NCI-H187 (cell line): ENCODE results near the gene SLC17A2.
A peak's percentile ranks its signal among the peaks of the same experiment; 100 is the strongest.
"Not testable (repeated sequence)": the region's sequence is repeated elsewhere in the genome, so short reads cannot be mapped to it uniquely, and the experiment has no call there.

Experiments used
- DNase-seq, 2 experiments: peaks; one replicate each; lab custom pipeline; 2025; lab: John Stamatoyannopoulos, UW

Gene SLC17A2

DNA sequence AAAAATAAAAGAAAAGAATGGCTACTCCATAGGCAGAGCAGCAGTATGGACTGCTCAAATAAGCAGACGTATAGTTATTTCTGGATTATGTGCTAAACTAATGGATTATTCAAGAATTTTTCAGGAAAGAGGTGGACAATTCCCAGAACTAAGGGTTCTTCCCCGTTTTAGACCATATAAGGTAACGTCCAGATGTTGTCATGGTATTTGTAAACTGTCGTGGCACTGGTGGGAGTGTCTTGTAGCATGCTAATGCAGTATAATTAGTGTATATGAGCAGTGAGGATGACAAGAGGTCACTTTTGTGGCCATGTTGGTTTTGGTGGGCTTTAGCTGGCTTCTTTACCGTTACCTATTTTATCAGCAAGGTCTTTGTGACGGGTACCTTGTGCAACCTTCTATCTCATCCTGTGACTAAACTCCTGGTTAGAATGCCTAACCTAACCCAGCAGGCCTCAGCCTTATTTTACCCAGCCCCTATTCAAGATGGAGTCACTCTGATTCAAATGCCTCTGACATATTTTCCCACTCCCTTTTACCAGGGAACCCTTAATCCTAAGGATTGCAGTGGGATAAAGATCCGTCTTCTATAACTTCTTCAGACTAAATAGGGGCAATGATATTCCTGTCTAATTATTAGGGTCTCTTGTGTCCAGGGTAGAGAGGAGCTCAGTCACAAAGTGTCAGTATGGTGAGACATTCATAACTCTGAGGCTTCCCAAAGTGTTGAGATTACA lies 21.0 kb upstream of the SLC17A2 start:
- no peak for DNase-seq

DNA sequence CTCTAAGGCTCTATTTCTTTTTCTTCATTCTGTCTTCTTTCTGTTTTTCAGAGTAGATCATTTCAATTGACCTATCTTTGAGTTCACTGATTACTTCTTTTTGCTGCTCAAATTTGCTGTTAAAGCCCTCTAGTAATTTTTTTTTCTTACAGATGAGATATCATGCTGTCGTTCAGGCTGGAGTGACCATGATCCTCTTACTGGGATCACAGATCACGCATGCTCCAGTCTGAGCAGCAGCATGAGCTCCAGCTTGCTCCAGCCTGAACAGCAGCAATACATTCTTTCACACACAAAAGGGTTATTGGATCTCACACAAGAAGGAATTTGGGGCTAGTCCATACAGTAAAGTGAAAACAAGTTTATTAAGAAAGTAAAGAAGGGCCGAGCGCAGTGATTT lies 19.8 kb upstream of the SLC17A2 start:
- no peak for DNase-seq

DNA sequence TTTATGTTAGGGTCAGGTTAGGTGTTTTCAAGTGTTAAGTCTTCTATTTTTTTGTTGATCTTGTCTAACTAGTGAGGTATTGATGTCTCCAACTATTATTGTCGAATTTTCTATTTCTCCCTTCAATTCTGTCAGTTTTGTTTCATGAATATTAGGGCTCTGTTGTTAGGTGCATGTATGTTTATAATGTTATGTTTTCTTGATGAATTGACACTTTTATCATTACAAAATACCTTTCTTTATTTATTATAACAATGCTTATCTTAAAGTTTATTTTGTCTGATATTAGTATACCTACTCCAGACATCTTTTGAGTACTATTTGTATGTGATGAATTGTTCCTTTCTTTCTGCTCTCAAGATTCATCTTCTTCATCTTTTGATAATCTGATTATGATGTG lies 19.2 kb upstream of the SLC17A2 start:
- DNase-seq: no peak

DNA sequence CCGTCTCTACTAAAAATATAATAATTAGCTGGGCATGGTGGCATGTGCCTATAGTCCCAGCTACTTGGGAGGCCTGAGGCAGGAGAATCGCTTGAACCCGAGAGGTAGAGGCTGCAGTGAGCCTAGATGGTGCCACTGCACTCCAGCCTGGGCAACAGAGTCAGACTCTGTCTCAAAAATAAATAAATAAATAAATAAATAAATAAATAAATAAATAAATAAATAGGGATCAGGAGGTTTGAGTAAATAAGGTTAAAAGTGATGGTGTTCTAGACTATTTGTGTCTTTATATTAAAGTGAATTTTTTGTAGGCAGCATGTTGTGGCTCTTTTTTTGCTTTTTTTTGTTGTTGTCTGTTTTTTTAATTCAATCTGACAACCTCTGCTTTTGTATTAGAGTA lies 17.0 kb upstream of the SLC17A2 start:
- not testable (repeated sequence) for DNase-seq

DNA sequence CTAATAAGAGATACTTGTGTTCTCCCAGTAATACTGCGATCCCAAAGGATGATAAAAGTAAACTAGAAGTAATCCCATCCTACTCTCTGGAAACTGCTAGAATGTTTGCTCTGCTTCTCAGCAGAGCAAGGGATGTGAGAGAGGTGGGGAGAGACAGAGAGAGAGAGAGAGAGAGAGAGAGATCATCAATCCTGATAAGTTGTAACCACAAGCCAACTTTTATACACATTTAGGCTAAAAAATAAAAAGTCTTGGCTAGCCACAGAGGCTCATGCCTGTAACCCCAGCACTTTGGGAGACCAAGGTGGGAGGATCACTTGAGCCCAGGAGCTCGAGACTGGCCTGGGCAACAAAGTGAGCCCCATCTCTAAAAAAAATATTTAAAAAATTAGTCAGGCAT lies 16.1 kb upstream of the SLC17A2 start:
- no peak for DNase-seq

DNA sequence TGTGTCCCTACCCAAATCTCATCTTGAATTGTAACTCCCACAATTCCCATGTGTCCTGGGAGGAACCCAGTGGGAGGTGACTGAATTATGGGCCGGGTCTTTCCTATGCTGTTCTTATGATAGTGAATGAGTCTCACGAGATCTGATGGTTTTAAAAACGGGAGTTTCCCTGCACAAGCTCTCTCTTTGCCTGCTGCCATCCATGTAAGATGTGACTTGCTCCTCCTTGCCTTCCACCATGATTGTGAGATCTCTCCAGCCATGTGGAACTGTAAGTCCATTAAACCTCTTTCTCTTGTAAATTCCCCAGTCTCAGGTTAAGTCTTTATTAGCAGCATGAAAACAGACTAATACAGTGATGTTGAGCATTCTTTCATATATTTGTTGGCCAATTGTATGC lies 15.2 kb upstream of the SLC17A2 start:
- DNase-seq: not testable (repeated sequence)

DNA sequence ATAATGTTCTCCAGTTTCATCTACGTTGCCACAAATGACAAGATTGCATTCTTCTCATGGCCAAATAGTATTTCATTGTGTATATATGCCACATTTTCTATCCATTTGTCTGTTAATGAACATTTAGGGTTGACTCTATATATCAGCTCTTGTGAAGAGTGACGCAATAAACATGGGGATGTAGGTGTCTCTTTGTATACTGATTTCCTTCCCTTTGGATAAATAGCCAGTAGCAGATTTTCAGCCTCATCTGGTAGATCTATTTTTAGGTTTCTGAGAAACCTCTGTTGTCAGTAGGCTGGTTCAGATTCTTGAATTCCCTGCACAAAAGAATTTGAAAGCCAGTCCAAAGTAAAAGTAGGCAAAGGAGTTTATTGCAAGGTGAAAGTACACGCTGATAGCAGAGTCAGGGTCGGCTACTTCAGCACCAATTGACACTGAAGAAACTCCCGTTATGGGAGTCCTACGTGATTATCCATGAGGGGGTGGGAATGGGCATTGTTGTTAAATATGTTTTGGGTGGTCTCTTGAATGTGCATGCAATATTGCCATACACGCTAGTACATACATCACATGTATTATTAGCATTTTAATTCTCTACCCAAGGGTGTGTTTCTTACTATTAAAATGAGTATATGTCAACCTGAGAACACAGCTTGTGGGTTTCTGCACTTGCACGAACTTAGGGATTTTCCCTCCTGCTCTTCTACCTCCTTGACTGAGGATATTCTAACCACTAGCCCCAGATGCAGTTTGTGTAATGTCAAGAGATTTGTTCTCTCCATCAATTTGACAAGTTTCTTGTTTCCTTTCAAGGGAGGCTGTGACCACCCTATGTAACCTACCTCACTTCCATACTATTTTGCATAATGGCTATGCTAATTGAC lies 14.4 kb upstream of the SLC17A2 start:
- DNase-seq: no peak

DNA sequence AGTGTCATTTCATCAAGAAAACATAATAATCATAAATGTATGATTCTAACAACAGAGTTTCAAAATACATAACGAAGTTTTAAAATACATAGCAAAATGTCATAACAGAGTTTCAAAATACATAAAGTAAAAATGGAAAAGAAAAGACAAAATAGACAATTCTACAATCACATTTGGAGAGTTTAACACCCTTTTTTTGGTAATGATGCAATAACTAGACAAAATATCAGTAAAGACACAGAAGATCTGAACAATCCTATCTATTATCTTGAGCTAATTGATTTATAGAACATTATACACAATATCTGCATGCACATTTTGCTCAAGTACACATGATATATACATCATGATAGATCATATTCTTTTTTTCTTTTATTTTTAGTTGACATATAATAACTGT lies 13.4 kb upstream of the SLC17A2 start:
- no peak for DNase-seq

DNA sequence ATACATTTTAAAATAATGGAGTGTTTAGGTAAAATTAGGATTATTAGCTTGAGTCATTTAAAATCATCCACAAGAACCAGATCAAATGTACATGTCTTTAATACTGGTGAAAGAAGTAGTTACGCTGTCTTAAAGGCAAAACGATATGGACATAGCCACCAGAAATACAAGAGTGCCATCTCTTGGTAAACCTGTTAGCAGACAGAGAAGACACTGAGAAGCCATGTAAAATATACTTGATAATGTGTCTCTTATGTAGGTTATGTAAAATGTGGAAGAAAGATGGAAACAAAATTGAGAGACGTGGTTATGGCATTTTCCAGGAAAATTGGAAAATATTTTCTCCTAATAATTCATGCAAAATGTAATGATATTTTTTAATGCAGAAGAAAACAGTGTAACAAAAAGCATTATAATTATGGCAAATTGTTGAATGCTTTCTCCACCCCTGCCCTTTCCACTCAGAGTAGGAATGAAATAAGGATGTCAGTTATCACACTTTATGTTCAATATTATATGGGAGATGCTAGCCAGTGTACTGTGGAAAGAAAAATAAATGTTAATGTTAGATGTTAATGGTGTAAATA lies 12.2 kb upstream of the SLC17A2 start:
- peak in 1 of 2 experiments; percentile 0 for DNase-seq

DNA sequence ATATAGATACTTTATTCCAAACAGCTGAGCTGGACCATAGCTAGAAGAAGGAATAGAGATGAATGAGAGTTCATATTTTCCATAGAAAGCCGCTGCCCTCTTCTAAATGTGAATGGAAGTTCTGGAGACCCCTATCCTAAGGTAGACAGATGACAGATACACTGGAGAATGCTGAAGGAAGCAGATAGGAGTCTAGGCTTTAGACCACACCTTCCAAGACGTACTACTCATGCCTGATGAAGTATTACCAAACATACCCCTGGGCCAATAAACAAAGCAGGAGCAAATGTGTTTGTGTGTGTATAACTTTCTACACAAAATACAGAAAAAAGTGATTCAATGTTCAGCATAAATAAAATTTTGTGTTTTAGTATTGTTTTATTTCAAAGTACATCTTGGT lies 9.1 kb upstream of the SLC17A2 start:
- DNase-seq: no peak

DNA sequence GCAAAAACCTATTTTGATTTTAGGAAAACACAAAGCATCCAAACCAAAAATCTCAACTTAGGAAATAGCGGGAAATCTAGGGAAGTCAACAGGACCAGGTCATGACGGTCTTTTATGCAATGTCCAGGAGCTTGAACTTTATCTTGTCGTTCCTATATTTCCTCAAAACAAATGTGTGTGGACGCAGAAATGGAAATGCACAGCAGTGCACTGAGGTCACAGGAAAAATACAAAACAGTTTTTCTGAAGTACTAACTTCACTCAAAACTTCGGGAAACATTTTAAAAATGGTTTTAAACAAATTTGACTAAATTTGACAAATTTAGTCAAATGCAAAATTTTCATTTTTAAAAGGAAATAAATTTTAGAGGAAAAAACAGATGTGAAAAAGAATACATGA lies 5.5 kb upstream of the SLC17A2 start:
- no peak for DNase-seq

DNA sequence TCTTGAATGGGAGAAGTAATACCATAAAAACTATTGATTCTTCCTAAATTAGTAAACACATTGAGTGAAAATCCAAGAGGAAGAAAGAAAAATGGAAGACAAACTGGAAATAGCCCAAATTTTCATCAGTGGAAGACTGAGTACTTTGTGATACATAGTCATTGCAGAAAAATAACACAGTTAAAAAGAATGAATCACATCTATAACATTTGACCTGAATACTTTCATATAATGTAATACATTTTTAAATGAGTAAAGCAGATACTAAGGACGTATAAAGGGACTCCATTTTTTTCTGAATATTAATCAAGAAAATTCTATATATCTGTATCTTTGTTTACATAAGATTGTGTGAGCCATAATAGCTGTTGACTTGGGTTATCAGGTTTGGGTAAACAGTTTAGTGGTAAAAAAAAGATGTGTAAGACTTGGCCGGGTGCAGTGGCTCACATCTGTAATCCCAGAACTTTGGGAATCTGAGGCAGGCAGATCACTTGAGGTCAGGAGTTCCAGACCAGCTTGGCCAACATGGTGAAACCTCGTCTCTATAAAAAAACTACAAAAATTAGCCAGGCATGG lies 4.3 kb upstream of the SLC17A2 start:
- no peak for DNase-seq

DNA sequence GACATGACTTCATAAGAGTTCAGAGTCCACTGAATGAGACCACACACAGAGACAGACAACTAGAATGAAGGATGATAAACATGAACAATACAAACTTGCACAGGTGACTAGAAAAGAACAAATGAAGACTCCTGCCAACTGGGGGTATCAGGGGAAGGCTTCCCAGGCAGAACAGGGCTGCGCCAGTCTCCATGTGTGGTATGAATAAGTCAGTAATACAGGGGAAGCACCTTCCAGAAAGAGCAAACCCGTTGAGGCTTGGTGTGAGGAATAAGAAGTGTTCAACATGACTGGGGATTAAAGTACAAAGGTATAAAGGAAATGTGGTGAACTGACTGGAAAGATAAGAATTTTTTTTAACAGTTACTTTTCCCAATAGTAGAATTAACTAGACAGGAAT lies 3.7 kb upstream of the SLC17A2 start:
- DNase-seq: no peak

DNA sequence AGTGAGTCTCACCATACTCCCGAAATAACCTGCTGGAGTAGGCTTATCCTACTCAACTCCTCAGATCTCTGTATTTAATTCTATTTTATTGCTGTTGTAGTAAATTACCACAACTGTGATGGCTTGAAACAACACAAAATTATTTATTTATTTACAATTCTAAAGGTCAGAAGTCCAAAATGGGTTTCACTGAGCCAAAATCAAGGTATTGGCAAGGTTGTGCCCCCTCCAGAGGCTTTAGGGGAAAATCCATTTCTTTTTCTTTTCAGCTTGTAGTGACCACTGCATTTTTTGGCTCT lies 869 bp upstream of the SLC17A2 start:
- DNase-seq: no peak

DNA sequence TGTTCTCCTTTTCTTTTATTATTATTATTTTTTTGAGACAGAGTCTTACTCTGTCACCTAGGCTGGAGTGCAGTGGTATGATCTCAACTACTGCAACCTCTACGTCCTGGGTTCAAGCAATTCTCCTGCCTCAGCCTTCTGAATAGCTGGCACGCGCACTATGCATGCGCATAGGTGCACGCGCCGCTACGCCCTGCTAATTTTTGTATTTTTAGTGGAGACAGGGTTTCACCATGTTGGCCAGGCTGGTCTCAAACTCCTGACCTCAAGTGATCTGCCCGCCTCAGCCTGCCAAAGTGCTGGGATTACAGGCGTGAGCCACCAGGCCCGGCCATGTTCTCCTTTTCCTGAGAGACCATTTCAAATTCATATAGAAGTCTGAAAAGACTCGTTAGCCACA lies 706 bp downstream of the SLC17A2 start:
- DNase-seq: not testable (repeated sequence)

DNA sequence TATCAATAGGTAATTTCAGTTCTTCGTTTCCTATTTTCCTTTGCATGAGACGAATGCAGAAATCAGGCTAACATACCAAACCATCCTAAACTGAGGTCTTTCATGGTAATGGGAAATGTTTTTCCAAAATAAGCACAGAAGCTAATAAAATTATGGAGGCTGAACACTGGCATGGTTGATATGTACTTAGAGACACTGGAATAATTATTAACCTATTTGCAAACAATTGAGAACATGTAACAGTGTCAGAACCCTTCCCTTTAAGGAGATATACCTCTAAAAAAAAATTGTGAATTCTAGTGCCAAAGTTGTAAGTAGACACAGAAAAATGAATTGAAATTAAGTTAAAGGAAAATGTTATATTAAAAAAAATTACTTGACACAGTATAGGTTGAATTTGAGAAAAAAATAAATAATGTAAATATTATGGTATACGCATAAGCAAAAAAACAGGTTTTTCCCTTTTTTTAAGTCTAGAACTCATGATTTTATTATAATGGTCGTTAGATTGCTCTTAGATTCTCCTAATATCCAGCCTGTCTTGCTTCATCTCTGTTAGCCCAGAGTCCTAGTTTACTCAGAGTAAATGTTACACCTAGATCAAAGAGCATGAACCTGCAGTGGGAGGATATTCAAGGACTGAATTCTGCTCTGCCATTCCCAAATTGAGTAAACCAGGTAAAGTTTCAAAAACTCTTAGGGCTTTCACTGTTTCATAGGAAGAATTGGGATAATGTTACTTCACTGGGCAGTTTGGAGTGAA lies 1.7 kb downstream of the SLC17A2 start:
- no peak for DNase-seq

DNA sequence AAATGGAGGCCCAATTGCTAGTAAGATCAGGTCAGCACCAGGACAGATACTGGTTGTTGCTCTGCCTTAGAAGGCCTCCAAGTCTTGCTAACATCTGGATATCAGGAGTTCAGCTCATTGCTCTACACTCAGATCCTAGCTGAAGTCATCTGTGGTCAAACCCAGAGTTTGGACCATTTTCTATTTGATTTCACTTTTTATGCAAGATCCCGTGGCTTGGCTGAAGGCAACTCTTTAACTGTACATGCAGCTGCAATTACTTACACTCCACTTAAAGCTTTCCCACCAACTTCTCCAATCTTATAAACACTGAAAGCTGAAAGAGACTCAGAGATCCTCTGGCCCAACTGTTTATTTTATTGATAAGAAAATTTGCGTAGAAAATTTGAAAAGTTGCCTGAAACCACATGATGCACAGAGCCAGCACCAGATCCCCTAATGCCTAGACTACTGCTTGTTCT lies 2.7 kb downstream of the SLC17A2 start:
- DNase-seq: no peak

DNA sequence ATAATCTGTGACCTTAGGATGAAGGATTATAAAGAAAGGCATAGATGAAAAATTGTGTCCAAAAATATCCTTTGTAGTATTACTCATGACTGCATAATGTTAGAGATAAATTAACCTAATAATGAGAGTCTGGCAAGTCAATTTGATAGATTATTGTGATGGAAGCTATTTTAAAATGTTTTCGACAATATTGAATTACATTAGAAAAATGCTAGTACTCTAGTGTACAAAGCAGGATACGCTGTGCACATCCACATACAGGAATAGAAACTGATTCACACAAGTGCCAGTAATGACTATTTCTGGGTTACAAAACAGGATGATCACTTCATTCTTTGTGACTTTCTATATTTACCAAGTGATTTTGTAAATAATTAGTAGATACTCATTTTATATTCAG lies 3.3 kb downstream of the SLC17A2 start:
- DNase-seq: no peak

DNA sequence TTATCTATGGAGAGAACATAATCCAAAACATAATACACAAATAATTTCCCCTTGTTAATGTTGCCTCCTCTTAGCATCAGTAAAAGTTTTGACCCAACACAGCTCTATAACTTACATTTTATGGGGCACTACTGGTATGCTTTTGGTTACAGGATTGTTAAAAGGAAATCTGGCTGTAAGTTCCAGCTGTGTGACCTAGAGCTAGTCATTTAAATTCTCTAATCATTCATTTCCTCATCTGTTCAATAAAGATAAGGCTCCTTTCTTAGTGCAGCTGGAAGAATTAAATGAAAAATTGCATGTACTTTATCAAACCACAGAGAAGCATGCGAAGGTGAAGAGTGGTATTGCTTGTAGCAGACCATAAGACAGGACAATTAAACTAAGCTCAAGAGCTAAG lies 4.6 kb downstream of the SLC17A2 start:
- no peak for DNase-seq

DNA sequence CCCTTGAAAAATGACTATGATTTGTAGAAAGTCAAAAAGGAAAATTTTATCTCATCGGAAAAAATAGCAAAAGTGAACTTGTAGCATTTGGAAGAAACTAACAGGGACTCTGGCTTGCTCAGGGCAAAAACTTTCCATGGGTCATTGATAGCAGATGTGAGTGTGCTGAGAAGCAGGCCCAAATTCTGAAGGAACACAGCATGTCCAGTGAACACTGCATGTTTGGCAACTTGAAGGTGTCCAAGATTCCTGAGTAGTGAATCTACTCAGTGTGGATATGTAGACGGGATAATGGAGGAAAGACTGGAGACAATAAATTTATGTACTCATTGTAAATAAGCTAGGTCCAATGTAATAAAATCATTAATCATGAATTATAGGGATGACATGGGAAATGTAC lies 8.2 kb downstream of the SLC17A2 start:
- DNase-seq: no peak

DNA sequence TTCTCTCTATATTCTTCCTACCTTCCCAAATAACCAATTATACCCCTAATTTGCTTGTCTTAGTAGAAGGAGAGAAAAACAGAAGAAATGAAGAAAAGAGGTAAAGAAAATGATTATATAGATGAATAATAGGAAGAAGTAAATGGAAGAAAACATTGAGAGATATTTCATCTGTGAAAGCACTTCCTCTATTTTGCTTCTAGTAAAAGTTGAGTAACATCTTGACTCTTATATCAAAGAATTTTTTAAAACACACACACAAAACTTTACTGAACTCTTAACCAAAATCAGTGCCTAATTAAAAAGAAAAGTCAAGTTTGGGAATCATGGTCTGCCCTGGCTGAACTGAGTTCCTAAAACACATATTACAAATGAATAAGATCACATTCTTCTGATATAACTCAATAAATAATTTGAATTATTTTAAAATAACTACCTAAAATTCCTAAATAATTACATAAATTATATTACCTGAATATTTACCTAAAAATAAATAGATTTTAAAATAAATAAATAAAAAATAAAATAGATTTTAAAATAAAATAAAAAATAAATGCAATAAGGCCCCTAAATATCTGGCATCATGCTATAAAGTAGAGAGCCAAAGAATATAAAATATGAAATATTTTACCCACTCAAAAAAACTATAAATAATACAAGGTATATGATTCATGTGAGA lies 8.8 kb downstream of the SLC17A2 start:
- no peak for DNase-seq
